Ammon's horn (tissue), 1 donor: ENCODE results near the gene CLEC18B.
A peak's percentile ranks its signal among the peaks of the same experiment; 100 is the strongest.
"Not testable (repeated sequence)": the region's sequence is repeated elsewhere in the genome, so short reads cannot be mapped to it uniquely, and the experiment has no call there.

ENCODE experiments used
- DNase-seq: peaks from one replicate; pipeline ENCODE4 v3.0.0-alpha.2; 2016; ENCODE audit warnings: low spot score

The CLEC18B gene

GRCh38 chr16:74443624-74444346, 22.5 kb upstream of the CLEC18B start:
- DNase-seq = not testable (repeated sequence)

- no peak for DNase-seq
Observed at GRCh38 chr16:74439685-74440084, 18.4 kb upstream of the CLEC18B start.

GRCh38 chr16:74438492-74438979, 17.3 kb upstream of the CLEC18B start:
- DNase-seq = no peak

DNA sequence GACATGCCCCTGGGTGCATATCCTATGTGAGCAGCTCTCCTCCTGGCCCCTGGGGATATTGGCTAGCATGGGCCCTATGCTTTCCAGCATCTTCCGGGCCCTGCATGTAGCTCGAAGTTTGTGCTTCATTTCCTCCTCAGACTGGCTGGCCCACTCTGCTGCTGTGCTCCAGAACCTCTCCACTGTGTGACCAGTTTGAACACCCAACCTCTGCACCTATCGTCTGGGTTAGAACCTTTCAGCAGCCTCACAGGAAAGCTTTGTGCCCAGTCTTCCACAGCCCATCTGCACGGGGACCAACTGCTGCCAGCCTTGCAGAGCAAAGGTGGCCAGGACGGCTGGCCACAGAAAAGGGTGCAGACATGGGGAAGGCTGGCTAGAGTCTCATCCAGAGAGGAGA, 10.2 kb upstream of the CLEC18B start:
- DNase-seq = no peak

- peak; percentile 59 for DNase-seq
Observed at GRCh38 chr16:74430036-74430712, 8.9 kb upstream of the CLEC18B start.

- not testable (repeated sequence) for DNase-seq
Observed at GRCh38 chr16:74428493-74428892, 7.2 kb upstream of the CLEC18B start.

- not testable (repeated sequence) for DNase-seq
Observed at GRCh38 chr16:74425751-74426150, 4.5 kb upstream of the CLEC18B start.

DNA sequence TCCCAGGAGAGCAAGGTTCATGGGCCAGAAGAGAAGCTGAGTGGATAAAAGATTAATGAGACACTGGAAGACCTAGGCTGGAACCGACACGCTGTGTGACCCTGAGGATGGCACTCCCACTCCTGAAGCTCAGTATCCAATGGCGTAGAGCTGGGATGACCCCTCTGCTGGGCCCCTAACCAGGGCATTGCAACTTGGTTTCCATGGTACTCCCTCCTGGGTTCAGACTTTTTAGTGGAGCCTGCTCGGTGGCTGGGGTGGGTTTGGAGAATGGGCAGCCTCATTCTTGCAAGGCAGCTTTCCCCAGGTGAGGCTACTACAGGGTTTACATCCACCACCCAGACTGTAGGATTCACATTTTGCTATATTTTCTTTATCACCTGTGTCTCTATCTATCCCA, 2.4 kb upstream of the CLEC18B start:
- DNase-seq = not testable (repeated sequence)

DNA sequence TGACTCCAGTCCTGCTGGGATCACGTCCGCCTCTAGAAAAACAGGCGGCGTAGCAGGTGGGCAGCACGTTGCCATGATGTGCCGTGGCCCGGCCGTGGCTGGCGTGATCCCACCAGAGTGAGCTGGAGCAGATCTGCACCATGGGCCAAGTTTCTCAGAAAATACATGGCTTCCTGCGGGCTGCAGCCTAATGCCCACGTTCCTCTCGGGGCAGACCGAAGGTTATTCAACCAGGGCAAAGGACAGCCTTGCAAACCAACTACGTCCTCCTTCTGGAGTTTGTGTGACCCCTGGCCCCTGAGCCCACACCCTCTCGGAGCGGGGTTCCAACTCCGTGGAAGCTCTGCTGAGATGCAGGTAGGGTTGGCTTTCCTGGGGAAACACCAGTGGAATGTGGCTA, 808 bp upstream of the CLEC18B start:
- DNase-seq = not testable (repeated sequence)

- not testable (repeated sequence) for DNase-seq
Observed at GRCh38 chr16:74421482-74421785, 156 bp upstream of the CLEC18B start.

- not testable (repeated sequence) for DNase-seq
Observed at GRCh38 chr16:74419811-74420210, 1.5 kb downstream of the CLEC18B start.

GRCh38 chr16:74417897-74418296, 3.4 kb downstream of the CLEC18B start:
- not testable (repeated sequence) for DNase-seq

GRCh38 chr16:74413920-74414319, 7.4 kb downstream of the CLEC18B start:
- not testable (repeated sequence) for DNase-seq

DNA sequence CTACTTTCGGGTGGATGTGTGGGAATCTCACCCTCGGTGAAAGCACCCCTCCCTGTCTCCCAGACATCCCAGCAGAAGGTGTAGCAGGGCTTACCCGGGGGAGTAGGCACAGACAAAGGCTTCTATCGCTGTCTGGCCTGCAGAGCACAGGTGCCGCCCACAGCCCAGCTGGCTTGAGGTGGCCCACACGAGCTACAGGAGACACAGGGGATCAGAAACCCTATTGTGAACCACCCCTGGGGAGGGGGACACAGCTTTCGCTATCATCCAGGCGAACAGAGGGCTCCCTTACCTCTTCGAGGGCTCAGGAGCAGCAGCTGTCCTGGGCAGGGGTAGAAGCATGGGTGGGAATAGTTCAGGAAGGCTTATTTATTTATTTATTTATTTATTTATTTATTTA, 7.8 kb downstream of the CLEC18B start:
- not testable (repeated sequence) for DNase-seq

DNA sequence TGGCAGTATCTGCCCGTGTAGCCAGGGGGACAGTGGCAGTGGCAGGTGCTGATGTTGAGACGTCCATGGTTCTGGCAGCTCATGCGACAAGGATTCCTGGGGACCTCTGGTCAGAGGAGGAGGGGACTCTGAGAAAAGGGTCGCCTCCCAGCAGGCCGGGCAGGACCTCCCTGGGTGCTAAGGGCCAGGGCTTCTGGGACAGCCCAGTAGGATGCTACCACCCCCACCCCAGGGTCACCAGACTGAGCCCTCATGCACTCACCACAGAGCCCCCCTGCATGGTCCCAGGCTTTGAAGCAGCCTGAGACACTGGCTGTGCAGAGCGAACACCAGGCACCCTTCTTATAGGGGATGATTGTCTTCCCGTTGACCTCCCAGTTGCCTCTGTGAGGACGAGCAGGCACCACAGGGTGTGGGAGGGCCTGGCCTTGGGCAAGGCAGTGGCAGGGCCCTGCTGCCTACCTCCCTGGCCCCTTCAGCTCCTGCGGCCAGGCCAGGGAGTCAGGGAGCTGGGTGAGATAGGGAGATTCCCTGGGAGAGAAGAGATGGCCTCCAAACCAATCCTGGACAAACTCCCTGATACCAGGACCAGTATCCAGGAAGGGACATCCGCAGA, 8.4 kb downstream of the CLEC18B start:
- not testable (repeated sequence) for DNase-seq

- not testable (repeated sequence) for DNase-seq
Observed at GRCh38 chr16:74412138-74412774, 9.0 kb downstream of the CLEC18B start.

GRCh38 chr16:74410981-74411380, 10.3 kb downstream of the CLEC18B start:
- not testable (repeated sequence) for DNase-seq

DNA sequence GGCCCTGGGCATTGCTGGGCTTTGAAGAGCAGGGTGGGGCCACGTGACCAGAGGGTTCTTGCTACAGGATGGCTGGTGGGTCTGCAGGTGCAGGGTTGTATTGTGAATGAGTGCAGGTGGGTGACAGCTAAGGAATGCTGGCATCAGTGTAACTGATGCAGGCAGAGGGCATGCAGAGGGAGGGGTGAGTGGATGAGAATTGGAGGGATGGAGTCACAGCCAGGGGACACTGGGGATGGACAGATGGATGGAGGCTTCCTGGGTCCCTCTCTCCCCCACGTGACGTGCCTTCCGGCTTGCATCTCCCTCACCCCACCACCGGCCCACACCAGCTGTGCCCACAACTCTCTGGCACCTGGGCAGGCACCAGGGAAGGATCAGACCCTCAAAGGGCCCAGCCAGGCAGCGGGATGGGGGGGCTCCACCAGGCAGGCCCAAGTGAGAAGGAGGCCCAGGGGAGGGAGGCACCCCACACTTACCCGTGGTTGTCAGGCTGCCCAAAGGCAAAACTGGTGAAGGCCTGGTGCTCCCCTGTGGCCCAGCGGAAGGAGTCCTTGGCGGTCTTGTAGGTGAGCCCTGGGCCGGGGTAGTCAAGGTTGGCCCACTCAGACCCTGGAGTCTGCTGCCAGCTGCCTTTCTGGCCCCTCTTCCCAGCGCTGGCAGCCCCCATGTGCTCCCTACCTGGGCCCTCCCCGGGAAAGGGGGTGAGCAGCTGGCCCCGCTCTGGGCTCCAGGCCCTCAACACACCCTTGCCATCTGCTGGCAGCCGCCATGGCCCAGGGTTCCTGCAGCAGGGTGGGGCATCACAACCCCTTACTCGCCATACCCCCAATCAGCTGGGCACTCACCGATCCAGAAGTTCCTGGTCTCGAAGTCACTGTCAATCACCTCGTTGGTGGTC, 11.0 kb downstream of the CLEC18B start:
- not testable (repeated sequence) for DNase-seq

- not testable (repeated sequence) for DNase-seq
Observed at GRCh38 chr16:74409185-74409981, 11.9 kb downstream of the CLEC18B start.

GRCh38 chr16:74407362-74407705, 13.9 kb downstream of the CLEC18B start:
- DNase-seq = not testable (repeated sequence)
